Keratinocyte (primary cell): ENCODE data around the gene ZFYVE28.

Source experiments
- EZH2 ChIP-seq: IDR thresholded peaks from one replicate; pipeline ENCODE4 v1.6.1; 2012; ENCODE audit warnings: inconsistent platforms, mild to moderate bottlenecking, low read length, moderate library complexity
- TF ChIP-seq, protein P1 (sequence below), 3 experiments: IDR thresholded peaks in 1 of 3; conservative IDR thresholded peaks in 1 of 3; optimal IDR thresholded peaks in 1 of 3; 2 replicates in 2 of 3; 3 replicates in 1 of 3; pipeline versions ENCODE3 to v1.5.1; 2011; ENCODE audit warnings: low read length in 3 of 3, mild to moderate bottlenecking in 3 of 3, moderate library complexity in 2 of 3, control low read depth in 1 of 3, inconsistent platforms in 1 of 3; ENCODE audit not compliant: insufficient read depth in 2 of 3; ENCODE audit errors: extremely low read depth in 1 of 3

DNA sequence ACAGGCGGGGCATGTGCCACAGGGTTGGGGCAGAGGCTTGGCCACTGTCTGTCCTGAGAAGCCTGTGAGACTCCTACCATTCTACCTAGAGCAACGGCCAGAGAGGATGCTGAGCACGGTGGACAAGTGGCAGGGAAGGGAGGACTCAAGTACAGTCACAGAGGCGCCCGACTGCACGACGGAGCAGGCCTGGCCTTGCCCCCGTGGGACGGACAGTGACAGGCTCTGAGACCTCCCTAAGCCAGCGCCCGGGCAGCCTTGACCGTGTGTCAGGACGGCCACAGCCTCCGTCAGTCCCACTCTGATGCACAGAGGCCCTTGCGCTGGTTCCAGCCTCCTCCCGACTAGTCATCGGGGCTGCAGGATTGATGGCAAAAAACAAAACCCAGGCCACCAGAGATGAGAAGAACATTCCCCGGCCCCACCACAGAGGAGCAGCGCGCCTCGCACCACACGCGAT is 119.9 kb downstream of the ZFYVE28 start:
- TF ChIP-seq EZH2, result no peak
- TF ChIP-seq, protein P1, sequence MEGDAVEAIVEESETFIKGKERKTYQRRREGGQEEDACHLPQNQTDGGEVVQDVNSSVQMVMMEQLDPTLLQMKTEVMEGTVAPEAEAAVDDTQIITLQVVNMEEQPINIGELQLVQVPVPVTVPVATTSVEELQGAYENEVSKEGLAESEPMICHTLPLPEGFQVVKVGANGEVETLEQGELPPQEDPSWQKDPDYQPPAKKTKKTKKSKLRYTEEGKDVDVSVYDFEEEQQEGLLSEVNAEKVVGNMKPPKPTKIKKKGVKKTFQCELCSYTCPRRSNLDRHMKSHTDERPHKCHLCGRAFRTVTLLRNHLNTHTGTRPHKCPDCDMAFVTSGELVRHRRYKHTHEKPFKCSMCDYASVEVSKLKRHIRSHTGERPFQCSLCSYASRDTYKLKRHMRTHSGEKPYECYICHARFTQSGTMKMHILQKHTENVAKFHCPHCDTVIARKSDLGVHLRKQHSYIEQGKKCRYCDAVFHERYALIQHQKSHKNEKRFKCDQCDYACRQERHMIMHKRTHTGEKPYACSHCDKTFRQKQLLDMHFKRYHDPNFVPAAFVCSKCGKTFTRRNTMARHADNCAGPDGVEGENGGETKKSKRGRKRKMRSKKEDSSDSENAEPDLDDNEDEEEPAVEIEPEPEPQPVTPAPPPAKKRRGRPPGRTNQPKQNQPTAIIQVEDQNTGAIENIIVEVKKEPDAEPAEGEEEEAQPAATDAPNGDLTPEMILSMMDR (optimal IDR thresholded peaks at IDR 0.05 in 1 of 3, IDR thresholded peaks at IDR 0.05 in 1 of 3, conservative IDR thresholded peaks at IDR 0.05 in 1 of 3; ENCODE audit: extremely low read depth in 1 of 3, insufficient read depth in 2 of 3, low read length in 3 of 3), result no peak
